Caco-2 (cell line): ENCODE results near the gene ATXN7L1. TPM values are rescaled to one million over a fixed set of nuclear protein-coding genes. Genes with fewer than 3 reads are reported as not detected.
A peak's percentile ranks its signal among the peaks of the same experiment; 100 is the strongest.

Experiments used
- BruUV-seq: library from RNA; stranded (reverse); fragments of 400-500 nt; replicated peaks from 2 replicates; lab custom pipeline; 2021; lab: Mats Ljungman, UMichigan
- CTCF ChIA-PET: fragments of 300-600 bp; sonication (Branson Sonifier 250); formaldehyde crosslinking; loops from one replicate; lab custom pipeline; 2022; ENCODE audit warnings: antibody characterized with exemption; lab: Charles Lee
- POLR2A ChIA-PET: fragments of 300-600 bp; sonication (Branson Sonifier 250); formaldehyde crosslinking; loops from one replicate; lab custom pipeline; 2022; ENCODE audit warnings: antibody characterized with exemption; lab: Charles Lee
- DNase-seq, 2 experiments: peaks; one replicate each; pipeline versions ENCODE4 v3.0.0 to v3.0.0-alpha.2; 2020 to 2022
- H3K27me3 ChIP-seq: replicated peaks from 2 replicates; pipeline ENCODE4 v1.6.0; 2011; ENCODE audit warnings: low read length; ENCODE audit not compliant: control insufficient read depth, insufficient read depth
- H3K36me3 ChIP-seq: 2 replicates; pipeline ENCODE4 v1.5.1; 2011; ENCODE audit warnings: low read length; ENCODE audit not compliant: control insufficient read depth, insufficient read depth
- H3K4me1 ChIP-seq: fragments of 250-450 bp; sonication (Bioruptor Pico); 2 replicates; pipeline ENCODE4 v1.5.1; 2020; ENCODE audit warnings: mild to moderate bottlenecking
- H3K4me3 ChIP-seq: 2 replicates; pipeline ENCODE4 v1.5.1; 2011; ENCODE audit warnings: low read depth, mild to moderate bottlenecking, control low read depth, low read length
- H3K9me3 ChIP-seq: fragments of 250-450 bp; sonication (Bioruptor Pico); 2 replicates; pipeline ENCODE4 v1.5.1; 2020; ENCODE audit warnings: mild to moderate bottlenecking, moderate library complexity
- H3K27ac Mint-ChIP-seq: one replicate; pipeline ENCODE4 v1.8.0; 2022; ENCODE audit warnings: mixed read lengths; ENCODE audit not compliant: unreplicated experiment
- H3K27me3 Mint-ChIP-seq: one replicate; pipeline ENCODE4 v1.8.0; 2022; ENCODE audit warnings: mixed read lengths; ENCODE audit not compliant: insufficient read depth, unreplicated experiment
- H3K36me3 Mint-ChIP-seq: one replicate; pipeline ENCODE4 v1.8.0; 2022; ENCODE audit warnings: mild to moderate bottlenecking, mixed read lengths; ENCODE audit not compliant: insufficient read depth, unreplicated experiment
- H3K4me1 Mint-ChIP-seq: one replicate; pipeline ENCODE4 v1.8.0; 2022; ENCODE audit warnings: low read depth, mixed read lengths; ENCODE audit not compliant: unreplicated experiment
- H3K4me3 Mint-ChIP-seq: one replicate; pipeline ENCODE4 v1.8.0; 2022; ENCODE audit warnings: mild to moderate bottlenecking, moderate library complexity, mixed read lengths; ENCODE audit not compliant: unreplicated experiment
- H3K9me3 Mint-ChIP-seq: one replicate; pipeline ENCODE4 v1.8.0; 2022; ENCODE audit warnings: mixed read lengths; ENCODE audit not compliant: unreplicated experiment
- CTCF ChIP-seq, 2 experiments: fragments of 200-600 bp in 1 of 2; IDR thresholded peaks; 1 replicate in 1 of 2; 2 replicates in 1 of 2; pipeline versions ENCODE4 v1.5.1 to v1.8.0; 2011 to 2022; ENCODE audit warnings: antibody characterized with exemption in 1 of 2, control low read depth in 1 of 2, inconsistent platforms in 1 of 2, low read depth in 1 of 2, low read length in 1 of 2, mild to moderate bottlenecking in 1 of 2, moderate library complexity in 1 of 2; ENCODE audit not compliant: insufficient read depth in 1 of 2, severe bottlenecking in 1 of 2, unreplicated experiment in 1 of 2
- intact Hi-C: fragments of 100-400 bp; cut with micrococcal nuclease; formaldehyde crosslinking; loops from one replicate; pipeline ENCODE4 v1.10.0; 2022; ENCODE audit not compliant: unreplicated experiment
- total RNA-seq: library from RNA; stranded (reverse); gene quantifications from 2 replicates; pipeline ENCODE4 v1.2.3, GENCODE V29; 2022

The ATXN7L1 gene
- total RNA-seq, 1 experiment from 2014 or later, result 14.1 TPM

GRCh38 chr7:105759670-105760550 is 116.5 kb downstream of the ATXN7L1 start:
- ChIA-PET POLR2A (interaction anchor here (0.5 kb wide), 1 partner anchor 108 kb away, joined by 10 read pairs; no protein-coding TSS in a partner anchor), CTCF (interaction anchor here (0.5 to 1.4 kb wide), 2 partner anchors 283 to 287 kb away, joined by 3 to 6 read pairs; no protein-coding TSS in a partner anchor)
- peak; percentile 50 to 56 for DNase-seq
- Mint-ChIP-seq H3K27me3 (no peaks in the 10 kb centered on the region), H3K4me3 (no peak overlapping the region), H3K36me3 (no peaks in the 10 kb centered on the region), H3K9me3 (no peaks in the 10 kb centered on the region), H3K4me1 (no peaks in the 10 kb centered on the region), H3K27ac (no peak overlapping the region)
- no peaks in the 10 kb centered on the region for H3K4me1 ChIP-seq
- no peaks in the 10 kb centered on the region for H3K27me3 ChIP-seq
- intact Hi-C loops, result loop anchor here (1.0 to 10.0 kb wide), 7 partner anchors 69 to 395 kb away; no protein-coding TSS in a partner anchor
- H3K9me3 ChIP-seq, result no peaks in the 10 kb centered on the region
- H3K4me3 ChIP-seq, result no peak overlapping the region
- TF ChIP-seq CTCF (IDR thresholded peaks at IDR 0.05; ENCODE audit: insufficient read depth in 1 of 2, low read depth in 1 of 2, low read length in 1 of 2, severe bottlenecking in 1 of 2, unreplicated experiment in 1 of 2), result peak in 1 of 2 experiments; percentile 53
- no TSS peak for BruUV-seq
- no peaks in the 10 kb centered on the region for H3K36me3 ChIP-seq

GRCh38 chr7:105756367-105756766 is 120.0 kb downstream of the ATXN7L1 start:
- intact Hi-C loops, result no loop called here
- Mint-ChIP-seq H3K9me3 (no peaks in the 10 kb centered on the region), H3K27me3 (no peaks in the 10 kb centered on the region), H3K27ac (no peak overlapping the region), H3K4me1 (no peaks in the 10 kb centered on the region), H3K36me3 (no peaks in the 10 kb centered on the region), H3K4me3 (no peak overlapping the region)
- TF ChIP-seq CTCF (IDR thresholded peaks at IDR 0.05; ENCODE audit: insufficient read depth in 1 of 2, low read depth in 1 of 2, low read length in 1 of 2, severe bottlenecking in 1 of 2, unreplicated experiment in 1 of 2), result no peak
- Histone ChIP-seq H3K36me3 (no peaks in the 10 kb centered on the region), H3K4me1 (no peaks in the 10 kb centered on the region), H3K4me3 (no peak overlapping the region), H3K27me3 (no peaks in the 10 kb centered on the region), H3K9me3 (no peaks in the 10 kb centered on the region)
- POLR2A ChIA-PET, result no interaction called here
- BruUV-seq, result no TSS peak
- no peak for DNase-seq
- CTCF ChIA-PET, result interaction anchor here (1.1 kb wide), 1 partner anchor 9 kb away, joined by 3 read pairs; no protein-coding TSS in a partner anchor

- intact Hi-C loops, result no loop called here
- H3K4me1 Mint-ChIP-seq, result no peaks in the 10 kb centered on the region
- DNase-seq, result no peak
- no peaks in the 10 kb centered on the region for H3K36me3 Mint-ChIP-seq
- H3K9me3 ChIP-seq, result no peaks in the 10 kb centered on the region
- H3K4me1 ChIP-seq, result no peaks in the 10 kb centered on the region
- H3K4me3 Mint-ChIP-seq, result no peak overlapping the region
- CTCF ChIA-PET, result no interaction called here
- H3K27ac Mint-ChIP-seq, result no peak overlapping the region
- no peaks in the 10 kb centered on the region for H3K36me3 ChIP-seq
- no peak overlapping the region for H3K4me3 ChIP-seq
- no peaks in the 10 kb centered on the region for H3K9me3 Mint-ChIP-seq
- POLR2A ChIA-PET, result no interaction called here
- TF ChIP-seq CTCF (IDR thresholded peaks at IDR 0.05; ENCODE audit: insufficient read depth in 1 of 2, low read depth in 1 of 2, low read length in 1 of 2, severe bottlenecking in 1 of 2, unreplicated experiment in 1 of 2), result no peak
- no TSS peak for BruUV-seq
- no peaks in the 10 kb centered on the region for H3K27me3 Mint-ChIP-seq
- H3K27me3 ChIP-seq, result no peaks in the 10 kb centered on the region
Observed at GRCh38 chr7:105752671-105753275, 123.6 kb downstream of the ATXN7L1 start.
